Small intestine (tissue), 7 donors: ENCODE data around the gene HRAS. TPM values are rescaled to one million over a fixed set of nuclear protein-coding genes. Genes with fewer than 3 reads are reported as not detected.

Source experiments
- DNase-seq, 2 donors: peaks; one replicate each; pipeline versions ENCODE4 v3.0.0 to v3.0.0-alpha.2; 2013
- FAIRE-seq: peaks from 2 replicates; lab custom pipeline; 2012; peaks lifted over from hg19 to GRCh38; lab: Jason Lieb, UNC
- H3K27ac ChIP-seq, 3 donors: one replicate each; pipeline ENCODE4 v1.5.1; 2013; ENCODE audit warnings: low read length in 2 of 3, mild to moderate bottlenecking in 2 of 3, control low read depth in 1 of 3, inconsistent platforms in 1 of 3, low read depth in 1 of 3, moderate library complexity in 1 of 3
- H3K27me3 ChIP-seq, 3 donors: one replicate each; pipeline ENCODE4 v1.6.1; 2013; ENCODE audit warnings: low read length in 3 of 3, inconsistent platforms in 1 of 3; ENCODE audit not compliant: control insufficient read depth in 3 of 3, insufficient read depth in 3 of 3
- H3K36me3 ChIP-seq, 3 donors: one replicate each; pipeline ENCODE4 v1.6.1; 2013; ENCODE audit warnings: low read length in 3 of 3, inconsistent platforms in 1 of 3, low read depth in 1 of 3, mild to moderate bottlenecking in 1 of 3, moderate library complexity in 1 of 3; ENCODE audit not compliant: control insufficient read depth in 3 of 3, insufficient read depth in 2 of 3
- H3K4me1 ChIP-seq, 3 donors: one replicate each; pipeline ENCODE4 v1.6.1; 2013; ENCODE audit warnings: low read length in 2 of 3, inconsistent platforms in 1 of 3, low read depth in 1 of 3, mild to moderate bottlenecking in 1 of 3, moderate library complexity in 1 of 3; ENCODE audit not compliant: control insufficient read depth in 3 of 3, insufficient read depth in 2 of 3
- H3K4me3 ChIP-seq, 3 donors: one replicate each; pipeline ENCODE4 v1.5.1; 2013; ENCODE audit warnings: low read length in 3 of 3, control low read depth in 1 of 3, inconsistent platforms in 1 of 3, low read depth in 1 of 3, mild to moderate bottlenecking in 1 of 3, moderate library complexity in 1 of 3
- H3K9me3 ChIP-seq, 2 donors: one replicate each; pipeline ENCODE4 v1.6.1; 2013; ENCODE audit warnings: low read depth in 1 of 2, low read length in 1 of 2; ENCODE audit not compliant: control insufficient read depth in 2 of 2, insufficient read depth in 1 of 2
- WGBS, 3 donors: extraction: QIAGEN DNeasy Blood & Tissue Kit; methylation state at CpG; one replicate each; pipeline ENCODE4 v1.1.7; 2013; 5-methylcytosine and 5-hydroxymethylcytosine counted together
- polyA plus RNA-seq, 4 donors: library from polyadenylated mRNA; stranded (reverse) in 3 of 4; unstranded in 1 of 4; fragments of 200-250 nt in 3 of 4; fragments of 120-200 nt in 1 of 4; gene quantifications; one replicate each; pipeline versions ENCODE4 v1.2.1 to v1.2.3, GENCODE V29; 2013
- donor health status: healthy with polysubstance abuse.
- donor health status: control.
- donor health status: control.
- donor health status: Bipolar disorder and iron deficiency.
- donor health status: healthy.

Gene HRAS
- polyA plus RNA-seq, 4 donors: 23.6 to 142 (median 92.7) TPM

- Histone ChIP-seq H3K36me3 (peaks cover 0 to 50% (median 0%) of the 10 kb centered on the region in 3 donors), H3K27ac (no peak overlapping the region), H3K9me3 (peaks cover 0 to 8% of the 10 kb centered on the region in 2 donors), H3K4me3 (no peak overlapping the region), H3K27me3 (no peaks in the 10 kb centered on the region), H3K4me1 (no peaks in the 10 kb centered on the region)
- WGBS, 3 donors: 75 to 91% (median 89%) methylated on average over 15 to 22 of the region's 22 CpGs
- DNase-seq (no peak), FAIRE-seq (no peak)
Measured at GRCh38 chr11:487571-488021, 47.8 kb downstream of the HRAS start.

DNA sequence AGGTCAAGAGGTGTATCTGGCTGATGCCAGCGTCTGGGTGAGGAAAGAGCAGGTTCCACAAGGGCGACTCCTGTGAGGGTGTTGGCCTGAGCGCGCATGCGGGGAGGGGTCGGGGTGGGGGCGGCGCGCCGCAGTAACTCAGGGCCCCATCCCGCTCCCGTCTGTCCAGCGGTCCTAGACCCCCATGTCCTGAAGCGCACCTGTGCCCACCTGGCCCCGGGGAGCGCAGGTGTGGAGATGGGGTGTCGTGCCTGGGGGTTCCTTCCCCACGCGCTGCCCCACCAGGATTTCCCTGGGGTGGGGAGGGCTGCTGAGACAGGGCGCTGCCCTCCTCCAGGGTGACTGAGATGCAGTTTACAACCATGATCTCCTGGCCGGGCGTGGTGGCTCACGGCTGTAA, 49.2 kb downstream of the HRAS start:
- Histone ChIP-seq H3K27me3 (no peaks in the 10 kb centered on the region), H3K4me1 (no peaks in the 10 kb centered on the region), H3K27ac (no peak overlapping the region), H3K4me3 (no peak overlapping the region), H3K36me3 (peaks cover 0 to 42% (median 0%) of the 10 kb centered on the region in 3 donors), H3K9me3 (peaks cover 0 to 15% of the 10 kb centered on the region in 2 donors)
- FAIRE-seq (no peak), DNase-seq (no peak)
- 88 to 94% (median 90%) methylated on average over 20 to 23 of the region's 23 CpGs for WGBS, 3 donors

GRCh38 chr11:484616-485015, 50.8 kb downstream of the HRAS start:
- DNase-seq: no peak
- WGBS, 3 donors: 97 to 98% (median 97%) methylated on average over 38 of the region's 38 CpGs
- Histone ChIP-seq H3K4me3 (no peak overlapping the region), H3K9me3 (peaks cover 0 to 15% of the 10 kb centered on the region in 2 donors), H3K27ac (no peak overlapping the region), H3K4me1 (no peaks in the 10 kb centered on the region), H3K27me3 (no peaks in the 10 kb centered on the region), H3K36me3 (peaks cover 0 to 30% (median 0%) of the 10 kb centered on the region in 3 donors)
- FAIRE-seq: no peak

Other genes with a start within 250 kb of the HRAS start
- gene PGGHG, start 246.4 kb downstream of the HRAS start, polyA plus RNA-seq: 100 to 1,000 TPM in 3 of 4 donors, 10 to 100 TPM in 1; 86.9 to 154 (median 122) TPM
- under 1 TPM in 1 of 4 donors, not detected in 3; 0.90 TPM for gene IFITM5, start 236.1 kb downstream of the HRAS start, polyA plus RNA-seq
- 100 to 1,000 TPM in 1 of 4 donors, 10 to 100 TPM in 3; 21.7 to 490 (median 51.9) TPM for gene IFITM2, start 227.8 kb downstream of the HRAS start, polyA plus RNA-seq
- 100 to 1,000 TPM in 2 of 4 donors, 10 to 100 TPM in 1, 1 to 10 TPM in 1; 8.9 to 520 (median 146) TPM for gene IFITM1, start 221.5 kb downstream of the HRAS start, polyA plus RNA-seq
- gene IFITM3, start 214.7 kb downstream of the HRAS start, polyA plus RNA-seq: 1,000 to 10,000 TPM in 1 of 4 donors, 100 to 1,000 TPM in 2, 10 to 100 TPM in 1; 49.2 to 1,181 (median 147) TPM
- 10 to 100 TPM in 1 of 4 donors, 1 to 10 TPM in 3; 4.5 to 23.8 (median 7.5) TPM for gene B4GALNT4, start 166.1 kb downstream of the HRAS start, polyA plus RNA-seq
- gene PKP3, start 141.4 kb downstream of the HRAS start, polyA plus RNA-seq: 100 to 1,000 TPM in 2 of 4 donors, 10 to 100 TPM in 2; 72.5 to 152 (median 111) TPM
- 100 to 1,000 TPM in 2 of 4 donors, 10 to 100 TPM in 2; 87.3 to 219 (median 156) TPM for gene SIGIRR, start 120.6 kb downstream of the HRAS start, polyA plus RNA-seq
- 100 to 1,000 TPM in 3 of 4 donors, 10 to 100 TPM in 1; 84.7 to 363 (median 220) TPM for gene ANO9, start 93.6 kb downstream of the HRAS start, polyA plus RNA-seq
- gene PTDSS2, start 85.3 kb downstream of the HRAS start, polyA plus RNA-seq: 10 to 100 TPM in 3 of 4 donors, 1 to 10 TPM in 1; 9.5 to 20.3 (median 15.4) TPM
- gene RNH1, start 28.3 kb downstream of the HRAS start, polyA plus RNA-seq: 100 to 1,000 TPM in 2 of 4 donors, 10 to 100 TPM in 2; 80.9 to 120 (median 100) TPM
- gene LRRC56, start 2.0 kb upstream of the HRAS start, polyA plus RNA-seq: 1 to 10 TPM in 2 of 4 donors, under 1 TPM in 2; 0.54 to 2.7 (median 1.0) TPM
- gene LMNTD2, start 25.2 kb upstream of the HRAS start, polyA plus RNA-seq: 10 to 100 TPM in 2 of 4 donors, 1 to 10 TPM in 2; 4.7 to 26.4 (median 11.9) TPM
- 100 to 1,000 TPM in 2 of 4 donors, 10 to 100 TPM in 2; 49.1 to 174 (median 120) TPM for gene RASSF7, start 25.4 kb upstream of the HRAS start, polyA plus RNA-seq
- 10 to 100 TPM; 14.6 to 43.3 (median 23.6) TPM for gene PHRF1, start 40.9 kb upstream of the HRAS start, polyA plus RNA-seq
- gene IRF7, start 80.4 kb upstream of the HRAS start, polyA plus RNA-seq: 100 to 1,000 TPM in 2 of 4 donors, 10 to 100 TPM in 2; 14.5 to 115 (median 73.1) TPM
- gene CDHR5, start 89.4 kb upstream of the HRAS start, polyA plus RNA-seq: 1,000 to 10,000 TPM in 1 of 4 donors, 100 to 1,000 TPM in 3; 112 to 1,182 (median 936) TPM
- gene SCT, start 91.6 kb upstream of the HRAS start, polyA plus RNA-seq: 100 to 1,000 TPM in 1 of 4 donors, 10 to 100 TPM in 2, 1 to 10 TPM in 1; 4.8 to 114 (median 22.3) TPM
- gene DRD4, start 101.7 kb upstream of the HRAS start, polyA plus RNA-seq: 1 to 10 TPM in 2 of 4 donors, under 1 TPM in 2; 0.51 to 1.4 (median 1.1) TPM
- 10 to 100 TPM; 18.2 to 39.6 (median 29.4) TPM for gene DEAF1, start 159.6 kb upstream of the HRAS start, polyA plus RNA-seq
- 10 to 100 TPM; 11.9 to 35.4 (median 21.2) TPM for gene TMEM80, start 160.2 kb upstream of the HRAS start, polyA plus RNA-seq
- gene EPS8L2, start 170.7 kb upstream of the HRAS start, polyA plus RNA-seq: 1,000 to 10,000 TPM in 2 of 4 donors, 100 to 1,000 TPM in 1, 10 to 100 TPM in 1; 90.2 to 1,255 (median 670) TPM
- 100 to 1,000 TPM in 3 of 4 donors, 10 to 100 TPM in 1; 97.9 to 188 (median 174) TPM for gene TALDO1, start 211.9 kb upstream of the HRAS start, polyA plus RNA-seq
- 10 to 100 TPM; 12.2 to 55.6 (median 29.8) TPM for gene GATD1, start 241.9 kb upstream of the HRAS start, polyA plus RNA-seq